ENCODE data around the gene NDUFV3.

Gene NDUFV3

GRCh38 chr21:42858957-42859890, 33.9 kb upstream of the NDUFV3 start:
- H3K4me3 ChIP-seq (replicated peaks; ENCODE audit: low read depth, low read length) = no peak overlapping the region
- no peak for DNase-seq (ENCODE audit: extremely low read depth, low read depth)
- TF ChIP-seq CTCF (IDR thresholded peaks at IDR 0.05; ENCODE audit: low read depth, low read length, missing control alignments) = no peak

DNA sequence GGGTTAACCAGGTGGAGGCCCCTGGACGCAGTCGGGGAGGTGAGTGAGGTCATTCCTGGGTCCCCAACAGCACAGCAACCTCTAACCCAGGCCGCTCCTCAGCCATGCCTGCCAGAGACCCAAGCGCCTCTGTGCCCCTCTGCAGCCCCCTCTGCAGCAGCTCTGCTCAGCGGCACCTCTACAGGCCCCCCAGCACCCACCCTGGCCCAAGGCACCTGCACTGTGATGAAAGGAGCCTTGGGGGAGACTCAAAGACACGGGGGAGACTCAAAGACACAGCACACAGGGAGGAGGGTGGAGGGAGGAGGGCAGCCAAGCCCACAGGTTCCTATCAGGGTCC, 33.2 kb upstream of the NDUFV3 start:
- no peak overlapping the region for H3K4me3 ChIP-seq (replicated peaks; ENCODE audit: low read depth, low read length)
- no peak for TF ChIP-seq CTCF (IDR thresholded peaks at IDR 0.05; ENCODE audit: low read depth, low read length, missing control alignments)
- no peak for DNase-seq (ENCODE audit: extremely low read depth, low read depth)

DNA sequence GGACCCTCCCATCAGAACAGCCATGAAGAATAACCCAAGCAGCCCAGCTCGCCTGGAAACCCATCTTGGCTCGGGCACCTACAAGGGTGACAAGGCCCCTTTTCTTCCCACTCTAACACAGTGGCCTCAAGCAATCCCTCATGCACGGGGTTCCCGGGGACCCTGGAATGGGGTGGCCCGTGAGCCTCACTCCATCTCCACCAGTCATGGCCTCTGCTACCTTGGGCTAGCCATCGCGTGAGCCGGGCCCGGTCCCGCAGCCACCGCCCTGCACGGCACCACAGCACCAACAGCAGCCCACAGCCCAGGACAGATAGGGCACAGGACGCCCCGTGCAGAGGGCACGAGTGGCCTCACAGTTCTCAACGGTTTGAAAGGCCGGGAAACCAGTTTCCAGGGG, 32.8 kb upstream of the NDUFV3 start:
- TF ChIP-seq CTCF (IDR thresholded peaks at IDR 0.05; ENCODE audit: low read depth, low read length, missing control alignments) = no peak
- DNase-seq (ENCODE audit: extremely low read depth, low read depth) = no peak

DNA sequence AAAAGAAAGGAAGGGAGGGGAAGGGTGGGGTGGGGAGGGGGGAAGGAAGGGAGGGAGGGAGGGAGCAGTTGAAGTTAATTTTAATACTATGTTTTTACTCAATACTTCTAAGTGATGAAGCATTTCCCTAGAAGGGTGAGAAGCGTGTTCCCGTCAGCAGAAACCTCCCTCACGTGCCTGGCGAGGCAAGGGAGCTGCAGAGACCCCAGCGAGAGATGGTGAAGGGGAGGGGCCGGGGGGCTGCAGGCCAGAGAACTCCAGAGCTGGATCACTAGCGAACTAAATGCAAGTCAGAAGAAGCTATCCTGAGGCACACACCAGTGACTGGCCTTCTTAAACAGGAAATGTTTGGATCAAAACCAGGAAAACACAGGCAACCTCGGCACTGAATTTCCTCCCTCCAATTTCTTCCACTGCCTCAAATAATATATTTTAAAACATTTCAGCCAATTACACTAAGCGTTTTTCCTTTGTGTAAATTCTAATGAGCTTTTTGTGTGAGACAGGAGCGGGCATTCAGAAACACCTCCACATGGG, 31.7 kb upstream of the NDUFV3 start:
- TF ChIP-seq CTCF (IDR thresholded peaks at IDR 0.05; ENCODE audit: low read depth, low read length, missing control alignments) = no peak
- no peak for DNase-seq (ENCODE audit: extremely low read depth, low read depth)
- no peak overlapping the region for H3K4me3 ChIP-seq (replicated peaks; ENCODE audit: low read depth, low read length)

More for the DNA sequence above, 32.8 kb upstream of the NDUFV3 start:
- no peak overlapping the region for H3K4me3 ChIP-seq (replicated peaks; ENCODE audit: low read depth, low read length)

DNA sequence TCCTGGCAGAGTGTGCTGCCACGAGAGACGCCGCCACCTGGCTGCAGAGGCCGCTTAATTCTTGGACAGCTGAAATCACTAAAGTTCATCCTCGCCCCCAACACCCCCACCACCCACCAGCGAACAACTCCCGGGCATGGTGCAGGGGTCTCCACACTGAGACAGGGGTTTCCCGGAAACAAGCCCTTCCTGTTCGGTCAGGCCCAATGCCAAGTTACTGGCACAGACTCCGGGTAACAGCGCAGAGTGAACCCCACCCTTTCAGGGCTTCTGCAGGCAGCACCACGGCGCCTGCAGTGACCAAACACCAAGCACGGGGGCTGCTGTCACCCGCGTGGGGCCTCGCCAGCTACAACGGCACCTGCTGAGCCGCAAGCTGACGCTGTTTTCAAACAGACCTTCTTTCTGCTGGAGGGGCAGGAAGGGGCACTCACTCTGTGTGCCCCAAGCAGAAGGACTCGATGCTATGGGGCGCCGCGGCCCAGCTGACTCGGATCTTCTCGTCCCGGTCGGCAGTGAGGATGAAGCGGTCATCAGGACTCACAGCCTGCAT, 31.2 kb upstream of the NDUFV3 start:
- TF ChIP-seq CTCF (IDR thresholded peaks at IDR 0.05; ENCODE audit: low read depth, low read length, missing control alignments) = no peak
- no peak overlapping the region for H3K4me3 ChIP-seq (replicated peaks; ENCODE audit: low read depth, low read length)
- DNase-seq (ENCODE audit: extremely low read depth, low read depth) = no peak

- no peak for TF ChIP-seq CTCF (IDR thresholded peaks at IDR 0.05; ENCODE audit: low read depth, low read length, missing control alignments)
- DNase-seq (ENCODE audit: extremely low read depth, low read depth) = no peak
- no peak overlapping the region for H3K4me3 ChIP-seq (replicated peaks; ENCODE audit: low read depth, low read length)
Measured at GRCh38 chr21:42862774-42863503, 30.2 kb upstream of the NDUFV3 start.

All from HFF-Myc (cell line).